B cell (primary cell): ENCODE measurements around the gene DYNC1I2.

Experiments
- EZH2 ChIP-seq: IDR thresholded peaks from 2 replicates; pipeline ENCODE4 v1.6.1; 2012; ENCODE audit warnings: borderline replicate concordance, low read depth, mild to moderate bottlenecking, moderate library complexity, low read length; ENCODE audit not compliant: insufficient read depth, poor library complexity, severe bottlenecking
- TF ChIP-seq, protein P1 (sequence below): fragments of 200-600 bp; IDR thresholded peaks from one replicate; pipeline ENCODE4 v1.8.0; 2022; ENCODE audit warnings: antibody characterized with exemption, mild to moderate bottlenecking

GRCh38 chr2:171709011-171709685 is 21.9 kb downstream of the DYNC1I2 start:
- TF ChIP-seq EZH2 = no peak
- TF ChIP-seq, protein P1, sequence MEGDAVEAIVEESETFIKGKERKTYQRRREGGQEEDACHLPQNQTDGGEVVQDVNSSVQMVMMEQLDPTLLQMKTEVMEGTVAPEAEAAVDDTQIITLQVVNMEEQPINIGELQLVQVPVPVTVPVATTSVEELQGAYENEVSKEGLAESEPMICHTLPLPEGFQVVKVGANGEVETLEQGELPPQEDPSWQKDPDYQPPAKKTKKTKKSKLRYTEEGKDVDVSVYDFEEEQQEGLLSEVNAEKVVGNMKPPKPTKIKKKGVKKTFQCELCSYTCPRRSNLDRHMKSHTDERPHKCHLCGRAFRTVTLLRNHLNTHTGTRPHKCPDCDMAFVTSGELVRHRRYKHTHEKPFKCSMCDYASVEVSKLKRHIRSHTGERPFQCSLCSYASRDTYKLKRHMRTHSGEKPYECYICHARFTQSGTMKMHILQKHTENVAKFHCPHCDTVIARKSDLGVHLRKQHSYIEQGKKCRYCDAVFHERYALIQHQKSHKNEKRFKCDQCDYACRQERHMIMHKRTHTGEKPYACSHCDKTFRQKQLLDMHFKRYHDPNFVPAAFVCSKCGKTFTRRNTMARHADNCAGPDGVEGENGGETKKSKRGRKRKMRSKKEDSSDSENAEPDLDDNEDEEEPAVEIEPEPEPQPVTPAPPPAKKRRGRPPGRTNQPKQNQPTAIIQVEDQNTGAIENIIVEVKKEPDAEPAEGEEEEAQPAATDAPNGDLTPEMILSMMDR = no peak
